ENCODE data around the gene AKIP1. TPM values are rescaled to one million over a fixed set of nuclear protein-coding genes. Genes with fewer than 3 reads are reported as not detected.

AKIP1 gene
- polyA plus RNA-seq, 1 experiment: 39.4 TPM

DNA sequence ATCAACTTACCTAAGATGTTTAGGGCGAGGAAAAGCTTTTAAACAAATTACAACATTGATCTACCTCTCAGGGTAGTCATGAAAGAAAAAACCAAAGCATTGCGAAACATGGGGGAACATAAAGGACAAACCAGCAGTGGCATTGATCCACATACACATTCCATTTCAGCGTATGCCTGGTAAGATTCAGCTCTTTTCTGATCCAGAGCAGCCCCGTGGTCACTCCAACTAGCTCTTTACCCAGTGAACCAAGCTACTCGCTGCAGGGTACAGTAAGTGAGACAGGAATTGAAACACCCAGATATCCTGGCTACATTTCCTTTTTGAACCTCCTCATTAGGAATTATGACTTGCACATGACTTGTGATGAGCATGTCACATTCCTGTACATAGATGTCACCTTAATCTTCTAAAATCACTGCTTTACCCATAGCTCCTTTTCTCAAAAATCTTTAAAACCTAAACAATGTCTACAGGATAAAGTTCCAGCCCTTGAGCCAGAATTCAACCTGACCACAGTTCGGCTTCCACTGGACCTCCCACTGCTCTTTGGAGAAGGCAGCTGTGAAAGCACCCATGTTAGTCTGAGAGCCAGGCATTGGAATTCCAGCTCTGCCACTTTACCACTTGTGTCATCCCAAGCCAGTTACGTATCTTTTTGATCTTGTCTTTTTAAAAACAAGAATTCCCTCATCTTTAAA is 42.9 kb upstream of the AKIP1 start:
- Histone ChIP-seq H3K27me3 (ENCODE audit: control insufficient read depth, insufficient read depth, low read length) (no peaks in the 10 kb centered on the region), H3K4me3 (ENCODE audit: low read depth, low read length) (peak overlapping the region; percentile 14), H3K36me3 (ENCODE audit: control insufficient read depth, insufficient read depth, low read length) (no peaks in the 10 kb centered on the region)
- CTCF ChIA-PET: interaction anchor here (0.7 to 1.6 kb wide), 7 partner anchors 9 to 1545 kb away, joined by 3 to 5 read pairs (median 3); no protein-coding TSS in a partner anchor
- POLR2A ChIA-PET: interaction anchor here (0.5 to 1.1 kb wide), 3 partner anchors 58 to 115 kb away, joined by 3 to 4 read pairs (median 3); a partner anchor contains a TSS
- DNase-seq (ENCODE audit: low read depth): no peak
- TF ChIP-seq, protein P1, sequence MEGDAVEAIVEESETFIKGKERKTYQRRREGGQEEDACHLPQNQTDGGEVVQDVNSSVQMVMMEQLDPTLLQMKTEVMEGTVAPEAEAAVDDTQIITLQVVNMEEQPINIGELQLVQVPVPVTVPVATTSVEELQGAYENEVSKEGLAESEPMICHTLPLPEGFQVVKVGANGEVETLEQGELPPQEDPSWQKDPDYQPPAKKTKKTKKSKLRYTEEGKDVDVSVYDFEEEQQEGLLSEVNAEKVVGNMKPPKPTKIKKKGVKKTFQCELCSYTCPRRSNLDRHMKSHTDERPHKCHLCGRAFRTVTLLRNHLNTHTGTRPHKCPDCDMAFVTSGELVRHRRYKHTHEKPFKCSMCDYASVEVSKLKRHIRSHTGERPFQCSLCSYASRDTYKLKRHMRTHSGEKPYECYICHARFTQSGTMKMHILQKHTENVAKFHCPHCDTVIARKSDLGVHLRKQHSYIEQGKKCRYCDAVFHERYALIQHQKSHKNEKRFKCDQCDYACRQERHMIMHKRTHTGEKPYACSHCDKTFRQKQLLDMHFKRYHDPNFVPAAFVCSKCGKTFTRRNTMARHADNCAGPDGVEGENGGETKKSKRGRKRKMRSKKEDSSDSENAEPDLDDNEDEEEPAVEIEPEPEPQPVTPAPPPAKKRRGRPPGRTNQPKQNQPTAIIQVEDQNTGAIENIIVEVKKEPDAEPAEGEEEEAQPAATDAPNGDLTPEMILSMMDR (IDR thresholded peaks at IDR 0.05; ENCODE audit: insufficient read depth, low read depth, low read length): no peak

DNA sequence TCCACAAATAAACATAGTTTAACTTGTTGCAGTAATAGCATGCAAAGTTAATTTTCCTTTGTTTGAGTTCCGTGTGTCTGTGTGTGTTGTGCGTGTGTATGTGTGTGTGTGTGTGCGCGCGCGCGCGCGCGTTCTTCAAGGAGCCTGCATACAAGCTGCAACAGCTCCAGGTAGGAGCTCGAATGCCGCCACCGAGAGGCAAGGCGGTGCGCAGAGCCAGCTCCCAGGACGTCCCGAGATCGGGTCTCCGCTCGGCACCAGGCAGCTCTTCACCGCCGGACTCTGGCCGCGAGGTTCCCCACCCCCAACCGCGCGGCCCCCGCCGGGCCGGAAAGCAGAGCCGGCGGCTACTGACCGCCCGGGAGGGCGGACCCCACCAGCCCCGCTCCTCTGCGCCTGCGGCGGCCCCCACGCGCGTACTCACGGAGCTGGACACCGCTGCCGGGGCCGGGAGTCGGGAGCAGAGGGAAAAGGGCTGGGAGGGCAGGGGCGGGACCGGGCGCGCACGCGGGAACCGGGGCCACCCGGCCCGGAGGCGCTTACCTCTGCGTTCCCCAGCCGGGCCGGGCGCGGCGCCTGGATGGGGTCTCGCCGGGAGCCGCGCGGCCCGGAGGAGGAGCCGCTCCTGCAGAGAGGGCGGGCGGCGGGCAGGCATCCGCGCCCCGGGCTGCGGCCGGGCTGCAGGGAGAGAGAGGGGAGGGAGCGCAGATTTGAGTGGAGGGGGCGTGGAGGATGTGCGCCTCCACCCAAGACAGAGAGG is 40.4 kb upstream of the AKIP1 start:
- ChIA-PET POLR2A (no interaction called here), CTCF (interaction anchor here (1.3 to 2.0 kb wide), 2 partner anchors 21 to 35 kb away, joined by 4 to 6 read pairs; no protein-coding TSS in a partner anchor)
- TF ChIP-seq, protein P1 (IDR thresholded peaks at IDR 0.05; ENCODE audit: insufficient read depth, low read depth, low read length): no peak
- Histone ChIP-seq H3K36me3 (ENCODE audit: control insufficient read depth, insufficient read depth, low read length) (no peaks in the 10 kb centered on the region), H3K4me3 (ENCODE audit: low read depth, low read length) (peak overlapping the region; percentile 56), H3K27me3 (ENCODE audit: control insufficient read depth, insufficient read depth, low read length) (no peaks in the 10 kb centered on the region)
- DNase-seq (ENCODE audit: low read depth): no peak

DNA sequence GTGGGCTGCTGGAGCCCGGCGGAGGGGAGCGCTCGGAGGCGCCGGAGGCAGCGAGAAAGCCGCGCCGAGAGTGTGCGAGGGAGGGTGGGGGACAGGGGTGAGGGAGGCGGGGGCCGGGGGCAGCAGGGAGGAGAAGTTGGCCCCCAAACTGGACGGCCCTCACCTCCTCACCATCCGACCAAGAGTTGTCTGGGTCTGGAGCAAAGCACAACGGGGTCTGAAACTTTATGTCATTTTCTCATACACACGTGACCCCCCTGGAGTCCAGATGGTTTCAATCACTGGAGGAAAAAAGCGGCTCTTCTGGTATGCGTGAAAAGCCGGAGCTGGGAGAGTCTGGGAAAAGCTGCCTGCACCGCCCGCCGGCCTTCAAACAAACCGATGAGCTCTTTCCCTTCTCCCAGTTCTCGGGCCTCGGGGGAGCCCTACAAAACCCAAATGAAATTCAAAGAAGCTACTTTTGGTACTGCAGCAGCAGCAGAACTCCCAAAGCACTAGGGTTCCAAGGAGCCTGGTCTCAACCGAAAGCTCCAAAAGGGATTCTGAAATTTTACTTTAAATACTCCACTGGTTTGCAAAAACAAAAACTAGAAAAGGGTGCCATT is 39.7 kb upstream of the AKIP1 start:
- no peaks in the 10 kb centered on the region for H3K27me3 ChIP-seq (ENCODE audit: control insufficient read depth, insufficient read depth, low read length)
- POLR2A ChIA-PET: interaction anchor here (0.6 kb wide), 1 partner anchor 751 kb away, joined by 3 read pairs; no protein-coding TSS in a partner anchor
- CTCF ChIA-PET: interaction anchor here (0.5 to 2.0 kb wide), 5 partner anchors 22 to 379 kb away, joined by 3 to 6 read pairs (median 3); no protein-coding TSS in a partner anchor

DNA sequence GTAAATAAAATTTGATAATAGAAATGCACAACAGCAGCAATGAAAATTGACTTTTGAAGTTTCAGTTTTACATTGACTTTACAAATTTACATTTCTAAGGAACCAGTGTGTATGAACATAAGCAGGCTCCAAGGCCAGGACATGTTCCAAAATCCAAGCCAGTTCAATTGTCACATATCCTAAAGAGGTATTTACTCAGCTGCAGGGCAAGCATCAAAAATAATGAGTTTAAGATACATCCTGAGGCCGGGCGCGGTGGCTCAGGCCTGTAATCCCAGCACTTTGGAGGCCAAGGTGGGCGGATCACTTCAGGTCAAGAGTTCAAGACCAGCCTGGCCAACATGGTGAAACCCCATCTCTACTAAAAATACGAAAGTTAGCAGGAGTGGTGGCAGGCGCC is 39.0 kb upstream of the AKIP1 start:
- no peak for DNase-seq (ENCODE audit: low read depth)
- ChIA-PET CTCF (interaction anchor here (0.5 to 2.0 kb wide), 4 partner anchors 36 to 378 kb away, joined by 3 to 6 read pairs (median 3); no protein-coding TSS in a partner anchor), POLR2A (interaction anchor here (0.6 kb wide), 1 partner anchor 750 kb away, joined by 3 read pairs; no protein-coding TSS in a partner anchor)
- H3K36me3 ChIP-seq (ENCODE audit: control insufficient read depth, insufficient read depth, low read length): no peaks in the 10 kb centered on the region
- TF ChIP-seq, protein P1 (IDR thresholded peaks at IDR 0.05; ENCODE audit: insufficient read depth, low read depth, low read length): no peak
- H3K4me3 ChIP-seq (ENCODE audit: low read depth, low read length): no peak overlapping the region
- H3K27me3 ChIP-seq (ENCODE audit: control insufficient read depth, insufficient read depth, low read length): no peaks in the 10 kb centered on the region

More for the DNA sequence above, 39.7 kb upstream of the AKIP1 start:
- TF ChIP-seq, protein P1 (IDR thresholded peaks at IDR 0.05; ENCODE audit: insufficient read depth, low read depth, low read length): no peak
- H3K36me3 ChIP-seq (ENCODE audit: control insufficient read depth, insufficient read depth, low read length): no peaks in the 10 kb centered on the region
- peak overlapping the region; percentile 56 for H3K4me3 ChIP-seq (ENCODE audit: low read depth, low read length)
- DNase-seq (ENCODE audit: low read depth): peak; percentile 76
